Keratinocyte (primary cell): ENCODE results near the gene HOXB8. TPM values are rescaled to one million over a fixed set of nuclear protein-coding genes. Genes with fewer than 3 reads are reported as not detected.

Source experiments
- DNase-seq: peaks from one replicate; pipeline ENCODE4 v3.0.0-alpha.2; 2011; ENCODE audit warnings: low read depth, missing footprints, low spot score
- FAIRE-seq: peaks from 2 replicates; lab custom pipeline; 2011; peaks lifted over from hg19 to GRCh38; lab: Jason Lieb, UNC
- H2AFZ ChIP-seq: 2 replicates; pipeline ENCODE4 v1.6.0; 2012; ENCODE audit warnings: low read length, control low read depth, inconsistent platforms; ENCODE audit not compliant: control insufficient read depth
- H3K27ac ChIP-seq: 2 replicates; pipeline ENCODE4 v1.5.1; 2011; ENCODE audit warnings: low read length; ENCODE audit not compliant: control insufficient read depth, insufficient read depth
- H3K27me3 ChIP-seq: 3 replicates; pipeline ENCODE4 v1.6.0; 2011; ENCODE audit warnings: low read length; ENCODE audit not compliant: control insufficient read depth, insufficient read depth; ENCODE audit errors: extremely low read depth
- H3K36me3 ChIP-seq, 2 experiments: 2 replicates in 1 of 2; 3 replicates in 1 of 2; pipeline ENCODE4 v1.5.1; 2011; ENCODE audit warnings: low read length in 2 of 2, mild to moderate bottlenecking in 1 of 2; ENCODE audit not compliant: control insufficient read depth in 2 of 2, insufficient read depth in 2 of 2; ENCODE audit errors: extremely low read depth in 1 of 2
- H3K4me1 ChIP-seq: 3 replicates; pipeline ENCODE4 v1.5.1; 2011; ENCODE audit warnings: low read length; ENCODE audit not compliant: control insufficient read depth, insufficient read depth; ENCODE audit errors: extremely low read depth
- H3K4me2 ChIP-seq: 3 replicates; pipeline ENCODE4 v1.6.0; 2011; ENCODE audit warnings: low read depth, low read length; ENCODE audit not compliant: control insufficient read depth, insufficient read depth; ENCODE audit errors: extremely low read depth
- H3K4me3 ChIP-seq, 3 experiments: fragments of 200-600 bp in 1 of 3; sonication (generic) in 1 of 3; 2 replicates in 2 of 3; 3 replicates in 1 of 3; pipeline ENCODE4 v1.5.1; 2011 to 2016; ENCODE audit warnings: low read length in 3 of 3, mild to moderate bottlenecking in 3 of 3, control low read depth in 2 of 3, inconsistent platforms in 1 of 3, low read depth in 1 of 3, mixed read lengths in 1 of 3, mixed run types in 1 of 3, moderate library complexity in 1 of 3; ENCODE audit not compliant: control insufficient read depth in 2 of 3, insufficient read depth in 2 of 3; ENCODE audit errors: extremely low read depth in 1 of 3
- H3K79me2 ChIP-seq: 2 replicates; pipeline ENCODE4 v1.6.0; 2012; ENCODE audit warnings: low read length; ENCODE audit not compliant: control insufficient read depth, insufficient read depth
- H3K9ac ChIP-seq: 3 replicates; pipeline ENCODE4 v1.6.0; 2011; ENCODE audit warnings: low read length; ENCODE audit not compliant: control insufficient read depth, insufficient read depth; ENCODE audit errors: extremely low read depth
- H3K9me1 ChIP-seq: 3 replicates; pipeline ENCODE4 v1.6.0; 2011; ENCODE audit warnings: low read length; ENCODE audit not compliant: control insufficient read depth, insufficient read depth; ENCODE audit errors: extremely low read depth
- H3K9me3 ChIP-seq: 2 replicates; pipeline ENCODE4 v1.5.1; 2012; ENCODE audit warnings: low read depth, low read length; ENCODE audit not compliant: control insufficient read depth
- H4K20me1 ChIP-seq: 3 replicates; pipeline ENCODE4 v1.6.0; 2011; ENCODE audit warnings: low read length; ENCODE audit not compliant: control insufficient read depth, insufficient read depth; ENCODE audit errors: extremely low read depth
- EZH2 ChIP-seq: IDR thresholded peaks from one replicate; pipeline ENCODE4 v1.6.1; 2012; ENCODE audit warnings: inconsistent platforms, mild to moderate bottlenecking, low read length, moderate library complexity
- dilution Hi-C: fragments of 300-500 bp; cut with MboI; formaldehyde crosslinking; loops from one replicate; pipeline ENCODE4 v1.7.0; 2020; ENCODE audit warnings: low sequenced_read_pairs; ENCODE audit not compliant: extremely low pct_ligation_motif_present
- polyA plus RNA-seq, 5 experiments: library from polyadenylated mRNA; depleted of rRNA in 3 of 5; stranded (reverse) in 3 of 5; stranded (forward) in 1 of 5; unstranded in 1 of 5; fragments of >200 nt; gene quantifications; 1 replicate in 1 of 5; 2 replicates in 3 of 5; 3 replicates in 1 of 5; pipeline versions ENCODE4 v1.2.1 to v1.2.3, GENCODE V29; 2011 to 2012; ENCODE audit warnings: missing spikeins in 2 of 5, low read depth in 1 of 5, low replicate concordance in 1 of 5
- TF ChIP-seq, protein P1 (sequence below), 3 experiments: IDR thresholded peaks in 1 of 3; conservative IDR thresholded peaks in 1 of 3; optimal IDR thresholded peaks in 1 of 3; 2 replicates in 2 of 3; 3 replicates in 1 of 3; pipeline versions ENCODE3 to v1.5.1; 2011; ENCODE audit warnings: low read length in 3 of 3, mild to moderate bottlenecking in 3 of 3, moderate library complexity in 2 of 3, control low read depth in 1 of 3, inconsistent platforms in 1 of 3; ENCODE audit not compliant: insufficient read depth in 2 of 3; ENCODE audit errors: extremely low read depth in 1 of 3

HOXB8 gene
- polyA plus RNA-seq, 1 donor (not counting 4 experiments of a cell fraction or from before 2014, with no cell fraction given), result not detected

DNA sequence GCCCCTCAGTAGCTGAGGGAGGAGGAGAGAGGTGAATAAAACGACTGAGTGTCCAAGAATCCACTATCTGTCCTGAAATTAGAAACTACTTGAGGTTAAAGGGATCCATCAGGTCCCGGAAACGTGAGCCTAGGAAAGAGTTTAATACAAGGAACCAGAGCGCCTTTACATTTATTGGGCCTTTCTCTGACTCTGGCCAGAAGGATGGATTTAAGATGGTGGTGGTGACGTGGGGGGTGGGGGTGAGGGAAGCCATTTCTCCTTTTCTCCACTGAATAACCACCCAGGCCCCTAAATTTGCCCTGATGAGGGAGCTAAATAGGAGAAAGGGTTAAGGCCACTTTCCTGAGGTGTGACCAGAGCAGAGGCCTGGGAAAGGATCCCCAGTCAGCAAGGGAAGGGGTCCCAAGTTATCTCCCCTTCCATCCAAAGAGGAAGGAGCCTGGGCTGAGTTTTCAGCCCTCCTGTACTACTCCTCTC lies 12.1 kb upstream of the HOXB8 start:
- no peak overlapping the region for H2AFZ ChIP-seq
- H4K20me1 ChIP-seq, result peaks cover 5% of the 10 kb centered on the region
- H3K9me1 ChIP-seq, result no peaks in the 10 kb centered on the region
- FAIRE-seq (no peak), DNase-seq (no peak)
- H3K9ac ChIP-seq, result no peak overlapping the region
- H3K9me3 ChIP-seq, result no peaks in the 10 kb centered on the region
- peaks cover 3% of the 10 kb centered on the region for H3K4me1 ChIP-seq
- no peak overlapping the region for H3K4me2 ChIP-seq
- TF ChIP-seq EZH2, result no peak
- no peaks in the 10 kb centered on the region for H3K79me2 ChIP-seq
- peaks cover 100% of the 10 kb centered on the region for H3K27me3 ChIP-seq
- H3K4me3 ChIP-seq, result no peak overlapping the region
- dilution Hi-C loops, result no loop called here
- H3K27ac ChIP-seq, result no peak overlapping the region
- H3K36me3 ChIP-seq, result no peaks in the 10 kb centered on the region

GRCh38 chr17:48626245-48627117 lies 11.4 kb upstream of the HOXB8 start, which contains the start of gene HOXB9:
HOXB9 (minus strand) TSS chr17:48626358; CDS start chr17:48626269, 89 bp downstream.
- no peaks in the 10 kb centered on the region for H3K9me3 ChIP-seq
- FAIRE-seq (no peak), DNase-seq (no peak)
- no peaks in the 10 kb centered on the region for H3K79me2 ChIP-seq
- H2AFZ ChIP-seq, result no peak within 1 kb of the TSS
- dilution Hi-C loops, result no loop called here
- peak; percentile 89 for TF ChIP-seq EZH2
- TF ChIP-seq, protein P1, sequence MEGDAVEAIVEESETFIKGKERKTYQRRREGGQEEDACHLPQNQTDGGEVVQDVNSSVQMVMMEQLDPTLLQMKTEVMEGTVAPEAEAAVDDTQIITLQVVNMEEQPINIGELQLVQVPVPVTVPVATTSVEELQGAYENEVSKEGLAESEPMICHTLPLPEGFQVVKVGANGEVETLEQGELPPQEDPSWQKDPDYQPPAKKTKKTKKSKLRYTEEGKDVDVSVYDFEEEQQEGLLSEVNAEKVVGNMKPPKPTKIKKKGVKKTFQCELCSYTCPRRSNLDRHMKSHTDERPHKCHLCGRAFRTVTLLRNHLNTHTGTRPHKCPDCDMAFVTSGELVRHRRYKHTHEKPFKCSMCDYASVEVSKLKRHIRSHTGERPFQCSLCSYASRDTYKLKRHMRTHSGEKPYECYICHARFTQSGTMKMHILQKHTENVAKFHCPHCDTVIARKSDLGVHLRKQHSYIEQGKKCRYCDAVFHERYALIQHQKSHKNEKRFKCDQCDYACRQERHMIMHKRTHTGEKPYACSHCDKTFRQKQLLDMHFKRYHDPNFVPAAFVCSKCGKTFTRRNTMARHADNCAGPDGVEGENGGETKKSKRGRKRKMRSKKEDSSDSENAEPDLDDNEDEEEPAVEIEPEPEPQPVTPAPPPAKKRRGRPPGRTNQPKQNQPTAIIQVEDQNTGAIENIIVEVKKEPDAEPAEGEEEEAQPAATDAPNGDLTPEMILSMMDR (optimal IDR thresholded peaks at IDR 0.05 in 1 of 3, IDR thresholded peaks at IDR 0.05 in 1 of 3, conservative IDR thresholded peaks at IDR 0.05 in 1 of 3; ENCODE audit: extremely low read depth in 1 of 3, insufficient read depth in 2 of 3, low read length in 3 of 3), result no peak
- H3K9ac ChIP-seq, result no peak within 1 kb of the TSS
- H3K4me2 ChIP-seq, result peak within 1 kb of the TSS; percentile 67
- no peaks in the 10 kb centered on the region for H3K9me1 ChIP-seq
- no peaks in the 10 kb centered on the region for H3K36me3 ChIP-seq
- H3K27ac ChIP-seq, result no peak within 1 kb of the TSS
- H3K4me1 ChIP-seq, result peaks cover 3% of the 10 kb centered on the region
- H3K4me3 ChIP-seq, result peak within 1 kb of the TSS; percentile 26 to 54 (median 52)
- peaks cover 100% of the 10 kb centered on the region for H3K27me3 ChIP-seq
- H4K20me1 ChIP-seq, result peaks cover 4% of the 10 kb centered on the region
